Lower lobe of right lung (tissue), 2 donors: Measurements from ENCODE around the gene MSH5. TPM values are rescaled to one million over a fixed set of nuclear protein-coding genes. Genes with fewer than 3 reads are reported as not detected.

Experiments
- ATAC-seq, 2 donors: fragments of 200-7000 bp; cut with Tn5 transposase; one replicate each; pipeline ENCODE4 v1.9.1; 2020 to 2022; ENCODE audit warnings: mild to moderate bottlenecking in 2 of 2, moderate library complexity in 2 of 2
- DNase-seq: peaks from one replicate; pipeline ENCODE4 v3.0.0-alpha.2; 2020
- H3K27ac ChIP-seq: fragments of 200-600 bp; one replicate; pipeline ENCODE4 v1.8.0; 2022
- H3K27me3 ChIP-seq: fragments of 200-600 bp; one replicate; pipeline ENCODE4 v1.8.0; 2022; ENCODE audit warnings: low read depth
- H3K36me3 ChIP-seq: fragments of 200-600 bp; one replicate; pipeline ENCODE4 v1.8.0; 2022; ENCODE audit warnings: mild to moderate bottlenecking
- H3K4me1 ChIP-seq: fragments of 200-600 bp; one replicate; pipeline ENCODE4 v1.8.0; 2022
- H3K4me3 ChIP-seq: fragments of 200-600 bp; one replicate; pipeline ENCODE4 v1.8.0; 2022; ENCODE audit warnings: mild to moderate bottlenecking
- H3K9me3 ChIP-seq: fragments of 200-600 bp; one replicate; pipeline ENCODE4 v1.8.0; 2022
- CTCF ChIP-seq: fragments of 200-600 bp; IDR thresholded peaks from one replicate; pipeline ENCODE4 v1.8.0; 2022; ENCODE audit warnings: antibody characterized with exemption, mild to moderate bottlenecking
- intact Hi-C: fragments of 100-400 bp; cut with DNase I; formaldehyde crosslinking; loops from one replicate; pipeline ENCODE4 v1.11.0; 2022
- total RNA-seq: library from RNA; stranded (reverse); fragmentation: NEBNext Ultra II Directional; extraction: Animal tissue kit (Norgen Biotek cat#: 25700); gene quantifications from one replicate; pipeline ENCODE4 v1.2.1, GENCODE V29; 2021
- donor health status: DM: no; HTN: yes; CAD: no; lungs with severe emphysema.

MSH5 gene
- total RNA-seq, 1 donor from 2014 or later: 14.9 TPM

GRCh38 chr6:31734247-31734820 lies 5.5 kb upstream of the MSH5 start:
- H3K27me3 ChIP-seq: no peaks in the 10 kb centered on the region
- peak overlapping the region; percentile 86 for H3K4me3 ChIP-seq
- no peak for TF ChIP-seq CTCF
- peak overlapping the region; percentile 93 for H3K27ac ChIP-seq
- ATAC-seq (no peak), DNase-seq (peak; percentile 60)
- H3K4me1 ChIP-seq: peaks cover 73% of the 10 kb centered on the region
- no peaks in the 10 kb centered on the region for H3K9me3 ChIP-seq
- peaks cover 42% of the 10 kb centered on the region for H3K36me3 ChIP-seq
- intact Hi-C loops: loop anchor here (10.0 kb wide), 1 partner anchor 100 kb away; no protein-coding TSS in a partner anchor

DNA sequence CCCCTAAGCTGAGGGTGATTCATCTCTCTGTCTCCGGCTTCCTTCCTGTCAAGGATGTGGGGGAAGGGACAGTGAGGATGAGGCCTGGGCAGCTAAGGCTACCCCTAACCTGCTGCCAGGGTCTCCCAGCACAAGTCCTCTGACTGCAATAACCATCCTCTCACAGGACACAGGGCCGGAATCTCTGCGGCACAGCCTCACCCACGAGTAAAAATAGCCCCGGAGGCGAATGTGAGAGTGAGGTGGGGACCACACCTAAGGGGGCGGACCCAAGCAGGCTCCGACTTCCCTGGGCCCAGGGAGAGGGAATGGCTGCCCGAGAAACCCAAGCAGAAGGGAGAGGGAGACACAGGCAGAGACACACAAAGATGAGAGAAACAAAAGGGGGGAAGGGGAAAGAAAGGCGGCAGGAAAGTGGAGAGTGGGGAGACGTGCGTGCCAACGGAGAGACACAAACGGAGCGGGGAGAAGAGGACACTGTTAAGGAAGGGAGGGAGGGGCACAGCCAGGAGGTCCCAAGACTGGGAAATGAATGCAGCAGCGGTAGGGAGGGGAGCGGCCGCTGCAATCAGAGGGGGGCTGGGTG lies 4.9 kb upstream of the MSH5 start:
- ATAC-seq: peak; percentile 5 to 35

DNA sequence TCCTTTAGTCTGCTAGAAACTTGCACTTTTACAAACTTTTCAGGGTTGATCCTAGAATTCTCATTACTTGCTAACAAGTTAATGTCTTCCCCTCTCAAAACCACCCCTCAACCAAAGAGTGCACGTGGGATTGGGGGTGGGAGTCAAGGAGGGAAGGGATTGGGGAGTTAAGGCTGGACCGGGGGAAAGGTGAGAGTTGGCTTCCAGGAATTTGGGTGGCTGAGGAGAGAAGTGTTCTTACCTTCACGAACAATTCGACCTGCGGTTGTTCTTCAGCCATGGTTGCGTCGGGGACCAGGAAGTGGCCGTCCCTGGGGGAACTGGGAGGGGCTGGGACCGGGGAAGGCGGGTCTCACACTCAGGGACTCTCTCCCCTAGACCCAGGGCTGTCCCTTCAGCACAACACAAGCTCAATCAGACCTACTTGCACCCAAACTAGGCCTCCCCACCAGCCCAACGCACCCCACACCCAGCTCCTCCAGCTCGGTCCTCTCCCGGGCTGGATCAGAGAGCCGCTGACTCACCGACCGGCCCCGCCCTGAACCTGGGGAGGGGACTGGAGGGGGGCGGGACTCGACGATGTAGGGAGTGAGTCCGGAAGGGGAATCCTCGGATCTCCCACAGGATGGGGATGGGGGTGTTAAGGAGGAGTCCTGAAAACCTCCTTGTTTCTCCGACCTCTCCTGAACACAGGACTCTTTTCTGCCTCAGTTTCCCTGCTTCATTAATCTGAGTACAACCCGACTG lies 3.6 kb upstream of the MSH5 start, which contains the start of gene CLIC1:
Gene CLIC1 (minus strand): TSS at position 510 of the 747 bp plus-strand sequence. CDS start 230 bp downstream, at position 280.
- Histone ChIP-seq H3K9me3 (no peaks in the 10 kb centered on the region), H3K27me3 (no peaks in the 10 kb centered on the region), H3K27ac (peak within 1 kb of the TSS; percentile 93), H3K4me3 (peak within 1 kb of the TSS; percentile 86), H3K36me3 (peaks cover 32% of the 10 kb centered on the region), H3K4me1 (peaks cover 74% of the 10 kb centered on the region)
- peak; percentile 66 to 77 for ATAC-seq
- DNase-seq: peak; percentile 89
- TF ChIP-seq CTCF: no peak
- intact Hi-C loops: loop anchor here (10.0 kb wide), 1 partner anchor 99 kb away; no protein-coding TSS in a partner anchor

More for the DNA sequence above, 4.9 kb upstream of the MSH5 start:
- no peak for TF ChIP-seq CTCF
- H3K9me3 ChIP-seq: no peaks in the 10 kb centered on the region
- H3K36me3 ChIP-seq: peaks cover 42% of the 10 kb centered on the region
- intact Hi-C loops: loop anchor here (10.0 kb wide), 1 partner anchor 100 kb away; no protein-coding TSS in a partner anchor
- peak; percentile 58 for DNase-seq
- H3K4me1 ChIP-seq: peaks cover 75% of the 10 kb centered on the region
- H3K27me3 ChIP-seq: no peaks in the 10 kb centered on the region
- peak overlapping the region; percentile 93 for H3K27ac ChIP-seq
- H3K4me3 ChIP-seq: peak overlapping the region; percentile 86

GRCh38 chr6:31736768-31737314 lies 3.0 kb upstream of the MSH5 start:
- ATAC-seq (no peak), DNase-seq (no peak)
- H3K27me3 ChIP-seq: no peaks in the 10 kb centered on the region
- intact Hi-C loops: loop anchor here (10.0 kb wide), 1 partner anchor 98 kb away; no protein-coding TSS in a partner anchor
- peaks cover 69% of the 10 kb centered on the region for H3K4me1 ChIP-seq
- TF ChIP-seq CTCF: no peak
- H3K4me3 ChIP-seq: peak overlapping the region; percentile 86
- H3K27ac ChIP-seq: peak overlapping the region; percentile 93
- no peaks in the 10 kb centered on the region for H3K9me3 ChIP-seq
- peaks cover 30% of the 10 kb centered on the region for H3K36me3 ChIP-seq

DNA sequence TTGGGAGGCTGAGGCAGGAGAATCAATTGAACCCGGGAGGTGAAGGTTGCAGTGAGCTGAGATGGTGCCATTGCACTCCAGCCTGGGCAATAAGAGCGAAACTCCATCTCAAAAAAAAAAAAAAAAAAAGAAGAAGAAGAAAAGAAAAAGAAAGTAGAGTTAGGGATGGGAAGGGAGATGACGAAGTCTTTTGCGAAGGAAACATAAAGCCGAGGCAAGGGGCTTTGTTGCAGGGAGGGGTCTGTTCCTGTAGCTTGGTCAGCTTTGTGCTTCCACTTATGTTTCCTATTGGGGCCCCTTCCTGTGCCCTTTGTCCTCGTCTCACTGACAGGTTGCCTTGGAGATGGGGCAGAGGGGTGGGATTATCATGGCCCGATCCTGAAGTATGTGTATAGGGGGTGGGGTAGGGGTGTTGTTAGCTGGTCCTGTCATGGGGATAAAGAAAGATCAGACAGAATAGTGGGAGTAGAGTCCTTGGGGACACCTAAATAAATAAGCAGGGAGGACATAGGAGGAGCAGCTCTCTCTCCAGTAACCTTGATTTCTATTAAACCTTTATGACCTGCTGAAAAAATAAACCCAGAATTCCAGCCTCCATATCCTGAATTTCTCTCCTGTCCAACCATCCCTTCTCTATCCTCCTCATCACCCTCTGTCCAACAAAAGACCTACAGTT lies 2.4 kb upstream of the MSH5 start:
- no peak for DNase-seq
- H3K4me1 ChIP-seq: peaks cover 63% of the 10 kb centered on the region
- no peak for TF ChIP-seq CTCF

More for the DNA sequence above, 2.4 kb upstream of the MSH5 start:
- no peak for ATAC-seq
- Histone ChIP-seq H3K4me3 (peak overlapping the region; percentile 86), H3K36me3 (peaks cover 23% of the 10 kb centered on the region), H3K27ac (peak overlapping the region; percentile 93), H3K27me3 (no peaks in the 10 kb centered on the region), H3K9me3 (no peaks in the 10 kb centered on the region)
- intact Hi-C loops: loop anchor here (10.0 kb wide), 1 partner anchor 97 kb away; no protein-coding TSS in a partner anchor
